ENCODE measurements around the gene FGF1. TPM values are rescaled to one million over a fixed set of nuclear protein-coding genes. Genes with fewer than 3 reads are reported as not detected.

FGF1 gene
- total RNA-seq, 1 experiment from 2014 or later = 3.2 TPM

DNA sequence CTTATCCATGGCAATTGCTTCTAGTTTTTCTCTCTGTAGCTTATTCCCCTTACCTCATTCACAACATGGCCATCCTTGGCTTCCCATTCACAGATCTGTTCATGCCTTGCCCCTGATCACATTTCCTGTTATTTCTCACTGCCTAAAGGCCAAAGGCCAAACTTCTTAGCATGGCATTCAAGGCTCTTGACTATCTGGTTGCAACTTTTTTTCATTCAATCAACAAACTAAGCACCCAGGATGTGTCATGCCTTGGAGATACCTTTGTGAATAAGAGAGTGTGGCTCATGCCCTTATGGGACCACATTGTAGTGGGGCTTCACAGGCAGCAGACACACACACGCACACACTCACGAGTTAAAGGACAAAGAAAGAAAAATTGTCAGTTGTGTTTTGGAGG is 27.6 kb downstream of the FGF1 start:
- Histone ChIP-seq H3K27me3 (ENCODE audit: insufficient read depth, low read length) (no peaks in the 10 kb centered on the region), H3K9ac (ENCODE audit: extremely low read depth, insufficient read length, low read length) (no peak overlapping the region), H3K23ac (ENCODE audit: insufficient read length, low read depth, low read length) (no peak overlapping the region), H3K4ac (ENCODE audit: low read depth, low read length) (no peak overlapping the region), H4K5ac (ENCODE audit: insufficient read length, low read depth, low read length) (no peak overlapping the region), H4K8ac (replicated peaks; ENCODE audit: insufficient read length, low read depth, low read length) (no peak overlapping the region), H4K91ac (ENCODE audit: insufficient read length, low read depth, low read length) (no peak overlapping the region), H3K79me2 (ENCODE audit: insufficient read depth, low read length) (no peaks in the 10 kb centered on the region), H2BK120ac (ENCODE audit: low read depth, low read length, poor library complexity, severe bottlenecking) (no peak overlapping the region), H3K18ac (ENCODE audit: insufficient read length, low read depth, low read length) (no peak overlapping the region), H3K4me1 (ENCODE audit: insufficient read depth, low read length) (no peaks in the 10 kb centered on the region), H2BK5ac (ENCODE audit: insufficient read length, low read length) (no peak overlapping the region), H3K14ac (ENCODE audit: insufficient read depth, low read length) (no peak overlapping the region), H3K9me3 (ENCODE audit: control insufficient read depth, low read depth, low read length) (no peaks in the 10 kb centered on the region), H2BK12ac (ENCODE audit: insufficient read length, low read depth, low read length) (no peak overlapping the region), H2BK20ac (ENCODE audit: low read depth, low read length, poor library complexity, severe bottlenecking) (no peak overlapping the region), H3K23me2 (ENCODE audit: insufficient read length, low read depth, low read length, poor library complexity, severe bottlenecking) (no peaks in the 10 kb centered on the region), H3K56ac (ENCODE audit: insufficient read length, low read depth, low read length) (peak overlapping the region; percentile 47), H3K4me2 (ENCODE audit: insufficient read depth, insufficient read length, low read length) (no peak overlapping the region), H3K27ac (ENCODE audit: insufficient read length, low read depth, low read length) (no peak overlapping the region), H3K79me1 (ENCODE audit: insufficient read depth, low read depth, low read length, poor library complexity, severe bottlenecking) (no peaks in the 10 kb centered on the region), H4K20me1 (ENCODE audit: control insufficient read depth, insufficient read depth, insufficient read length) (no peaks in the 10 kb centered on the region), H2AFZ (ENCODE audit: low read length) (no peak overlapping the region), H2AK5ac (ENCODE audit: insufficient read length, low read length) (no peak overlapping the region), H2BK15ac (ENCODE audit: low read depth, low read length) (no peak overlapping the region), H3T11ph (ENCODE audit: low read length) (no peak overlapping the region)
- DNase-seq = no peak
- H3K27me3 Mint-ChIP-seq (ENCODE audit: low read depth) = no peaks in the 10 kb centered on the region
- TF ChIP-seq, protein P1, sequence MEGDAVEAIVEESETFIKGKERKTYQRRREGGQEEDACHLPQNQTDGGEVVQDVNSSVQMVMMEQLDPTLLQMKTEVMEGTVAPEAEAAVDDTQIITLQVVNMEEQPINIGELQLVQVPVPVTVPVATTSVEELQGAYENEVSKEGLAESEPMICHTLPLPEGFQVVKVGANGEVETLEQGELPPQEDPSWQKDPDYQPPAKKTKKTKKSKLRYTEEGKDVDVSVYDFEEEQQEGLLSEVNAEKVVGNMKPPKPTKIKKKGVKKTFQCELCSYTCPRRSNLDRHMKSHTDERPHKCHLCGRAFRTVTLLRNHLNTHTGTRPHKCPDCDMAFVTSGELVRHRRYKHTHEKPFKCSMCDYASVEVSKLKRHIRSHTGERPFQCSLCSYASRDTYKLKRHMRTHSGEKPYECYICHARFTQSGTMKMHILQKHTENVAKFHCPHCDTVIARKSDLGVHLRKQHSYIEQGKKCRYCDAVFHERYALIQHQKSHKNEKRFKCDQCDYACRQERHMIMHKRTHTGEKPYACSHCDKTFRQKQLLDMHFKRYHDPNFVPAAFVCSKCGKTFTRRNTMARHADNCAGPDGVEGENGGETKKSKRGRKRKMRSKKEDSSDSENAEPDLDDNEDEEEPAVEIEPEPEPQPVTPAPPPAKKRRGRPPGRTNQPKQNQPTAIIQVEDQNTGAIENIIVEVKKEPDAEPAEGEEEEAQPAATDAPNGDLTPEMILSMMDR (conservative IDR thresholded peaks at IDR 0.05) = no peak
- no peak overlapping the region for H3K27ac Mint-ChIP-seq
- no CpG with 5 or more reads among the region's 2 CpGs for whole genome bisulfite sequencing (ENCODE audit: extremely low coverage, insufficient read length, low lambda C conversion rate)
- H3K4me3 Mint-ChIP-seq = no peak overlapping the region
- H3K4me1 Mint-ChIP-seq = peaks cover 6 to 18% of the 10 kb centered on the region in 2 experiments
- no peaks in the 10 kb centered on the region for H3K9me3 Mint-ChIP-seq
- peaks cover 0 to 6% (median 4%) of the 10 kb centered on the region in 3 experiments; a peak in 2 of 7 replicates for H3K36me3 Mint-ChIP-seq (ENCODE audit: insufficient read depth in 1 of 3, low read depth in 3 of 3)
